WTC11 (cell line): ENCODE data around the gene CCDC93. TPM values are rescaled to one million over a fixed set of nuclear protein-coding genes. Genes with fewer than 3 reads are reported as not detected.

ENCODE experiments used
- ATAC-seq: fragments of 200-7000 bp; cut with Tn5 transposase; 2 replicates; pipeline ENCODE4 v1.10.0; 2021; ENCODE audit warnings: mild to moderate bottlenecking, moderate library complexity
- CTCF ChIA-PET: fragments of 300-600 bp; sonication (Branson Sonifier 250); formaldehyde crosslinking; loops from one replicate; lab custom pipeline; 2021; ENCODE audit warnings: antibody characterized with exemption; lab: Charles Lee
- POLR2A ChIA-PET: fragments of 350-600 bp; sonication (Branson Sonifier 250); formaldehyde crosslinking; loops from one replicate; lab custom pipeline; 2021; ENCODE audit warnings: antibody characterized with exemption; lab: Charles Lee
- DNase-seq: peaks from one replicate; pipeline ENCODE4 v3.0.0; 2021; ENCODE audit warnings: low spot score
- H3K27ac Mint-ChIP-seq: 2 replicates; pipeline ENCODE4 v1.8.0; 2021; ENCODE audit warnings: mixed read lengths
- H3K27me3 Mint-ChIP-seq: 2 replicates; pipeline ENCODE4 v1.8.0; 2021; ENCODE audit warnings: low read depth, mild to moderate bottlenecking, moderate library complexity, mixed read lengths
- H3K36me3 Mint-ChIP-seq: 2 replicates; pipeline ENCODE4 v1.8.0; 2021; ENCODE audit warnings: mixed read lengths
- H3K4me1 Mint-ChIP-seq: 2 replicates; pipeline ENCODE4 v1.8.0; 2022; ENCODE audit warnings: mixed read lengths
- H3K4me3 Mint-ChIP-seq: 2 replicates; pipeline ENCODE4 v1.8.0; 2021; ENCODE audit warnings: mild to moderate bottlenecking, moderate library complexity, mixed read lengths
- H3K9me3 Mint-ChIP-seq: 2 replicates; pipeline ENCODE4 v1.8.0; 2021; ENCODE audit warnings: mixed read lengths
- ELF4 ChIP-seq: sonication (generic); formaldehyde crosslinking; IDR thresholded peaks from 2 replicates; pipeline ENCODE4 v1.8.1; 2022; ENCODE audit warnings: low read depth, mild to moderate bottlenecking, moderate library complexity, missing genetic modification reagents
- EMX1 ChIP-seq: fragments of 250-450 bp; sonication (Bioruptor Pico); IDR thresholded peaks from 2 replicates; pipeline ENCODE4 v1.8.0; 2021; ENCODE audit warnings: mild to moderate bottlenecking
- JUN ChIP-seq: sonication (generic); formaldehyde crosslinking; IDR thresholded peaks from 2 replicates; pipeline ENCODE4 v1.8.0; 2023; ENCODE audit warnings: mild to moderate bottlenecking, missing genetic modification reagents
- NFATC4 ChIP-seq: fragments of 250-450 bp; sonication (Bioruptor Pico); IDR thresholded peaks from 2 replicates; pipeline ENCODE4 v1.9.0; 2021; ENCODE audit warnings: mild to moderate bottlenecking
- NFE2L1 ChIP-seq: sonication (generic); formaldehyde crosslinking; IDR thresholded peaks from 2 replicates; pipeline ENCODE4 v1.8.1; 2023; ENCODE audit warnings: missing genetic modification reagents
- RORB ChIP-seq: fragments of 250-450 bp; sonication (Bioruptor Pico); IDR thresholded peaks from 2 replicates; pipeline ENCODE4 v1.9.0; 2021; ENCODE audit warnings: mild to moderate bottlenecking
- SP1 ChIP-seq: sonication (generic); formaldehyde crosslinking; conservative IDR thresholded peaks from 2 replicates; pipeline ENCODE4 v1.8.1; 2022; ENCODE audit warnings: missing genetic modification reagents
- TCF7 ChIP-seq: sonication (generic); formaldehyde crosslinking; IDR thresholded peaks from 2 replicates; pipeline ENCODE4 v1.8.0; 2022; ENCODE audit warnings: mild to moderate bottlenecking, low read depth, missing genetic modification reagents, moderate library complexity
- TEAD1 ChIP-seq: sonication (generic); formaldehyde crosslinking; IDR thresholded peaks from 2 replicates; pipeline ENCODE4 v1.8.0; 2022; ENCODE audit warnings: mild to moderate bottlenecking, missing genetic modification reagents
- ZNF671 ChIP-seq: fragments of 250-450 bp; sonication (Bioruptor Pico); IDR thresholded peaks from 2 replicates; pipeline ENCODE4 v1.8.0; 2021; ENCODE audit warnings: mild to moderate bottlenecking
- total RNA-seq: library from RNA; stranded (reverse); gene quantifications from 3 replicates; pipeline ENCODE4 v1.2.3, GENCODE V29; 2021
- TF ChIP-seq, protein P1 (sequence below): fragments of 250-450 bp; sonication (Bioruptor Pico); IDR thresholded peaks from 2 replicates; pipeline ENCODE4 v1.9.0; 2021; ENCODE audit warnings: mild to moderate bottlenecking
- TF ChIP-seq, protein P2 (sequence below): fragments of 250-450 bp; sonication (Bioruptor Pico); IDR thresholded peaks from 2 replicates; pipeline ENCODE4 v1.9.0; 2021; ENCODE audit warnings: moderate library complexity, mild to moderate bottlenecking, inconsistent platforms, borderline replicate concordance
- TF ChIP-seq, protein P3 (sequence below): fragments of 250-450 bp; sonication (Bioruptor Pico); IDR thresholded peaks from 2 replicates; pipeline ENCODE4 v1.8.0; 2021; ENCODE audit warnings: mild to moderate bottlenecking
- TF ChIP-seq, protein P4 (sequence below): sonication (generic); formaldehyde crosslinking; IDR thresholded peaks from 2 replicates; pipeline ENCODE4 v1.8.0; 2022; ENCODE audit warnings: mild to moderate bottlenecking, missing genetic modification reagents
- TF ChIP-seq, protein P5 (sequence below): sonication (generic); formaldehyde crosslinking; IDR thresholded peaks from 2 replicates; pipeline ENCODE4 v1.8.1; 2023; ENCODE audit warnings: mild to moderate bottlenecking, missing genetic modification reagents, moderate library complexity
- TF ChIP-seq, protein P6 (sequence below): fragments of 250-450 bp; sonication (Bioruptor Pico); conservative IDR thresholded peaks from 2 replicates; pipeline ENCODE4 v1.9.0; 2021; ENCODE audit warnings: mild to moderate bottlenecking

The CCDC93 gene
- total RNA-seq, 1 experiment from 2014 or later, result 16.9 TPM

DNA sequence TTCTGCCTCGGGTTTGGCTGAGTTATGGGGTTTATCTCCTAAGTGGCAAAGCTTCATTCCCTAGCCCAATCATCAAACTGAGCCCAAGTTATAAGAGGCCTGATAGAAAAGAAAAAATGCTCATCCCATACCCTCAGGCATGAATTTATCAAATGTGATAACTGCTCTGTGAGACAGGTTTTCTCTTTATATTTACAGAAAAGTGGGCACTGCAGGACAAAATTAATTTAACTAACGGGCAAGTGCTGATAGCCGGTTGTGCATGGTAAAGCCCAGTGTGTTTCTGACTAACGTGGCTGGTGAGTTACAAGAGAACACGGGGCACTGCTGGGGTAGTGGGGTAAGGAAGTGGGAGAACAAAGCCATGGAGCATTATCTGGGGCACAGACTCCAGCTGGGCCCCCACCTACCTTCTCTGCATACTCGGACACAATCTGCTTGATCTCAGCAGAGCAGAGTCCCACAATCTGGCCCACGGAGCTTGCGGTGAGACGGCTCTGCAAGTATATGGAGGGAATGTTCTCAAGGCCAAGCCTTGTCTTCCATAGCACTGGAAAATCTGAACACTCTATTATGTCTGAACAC, 40.3 kb downstream of the CCDC93 start:
- Mint-ChIP-seq H3K9me3 (no peaks in the 10 kb centered on the region), H3K27me3 (no peaks in the 10 kb centered on the region), H3K36me3 (peaks cover 38% of the 10 kb centered on the region), H3K4me1 (peaks cover 5% of the 10 kb centered on the region), H3K4me3 (no peak overlapping the region), H3K27ac (no peak overlapping the region)
- ATAC-seq, result no peak
- ChIA-PET CTCF (interaction anchor here (2.2 kb wide), 1 partner anchor 30 kb away, joined by 7 read pairs; no protein-coding TSS in a partner anchor), POLR2A (no interaction called here)
- no peak for DNase-seq
- TF ChIP-seq, protein P1, sequence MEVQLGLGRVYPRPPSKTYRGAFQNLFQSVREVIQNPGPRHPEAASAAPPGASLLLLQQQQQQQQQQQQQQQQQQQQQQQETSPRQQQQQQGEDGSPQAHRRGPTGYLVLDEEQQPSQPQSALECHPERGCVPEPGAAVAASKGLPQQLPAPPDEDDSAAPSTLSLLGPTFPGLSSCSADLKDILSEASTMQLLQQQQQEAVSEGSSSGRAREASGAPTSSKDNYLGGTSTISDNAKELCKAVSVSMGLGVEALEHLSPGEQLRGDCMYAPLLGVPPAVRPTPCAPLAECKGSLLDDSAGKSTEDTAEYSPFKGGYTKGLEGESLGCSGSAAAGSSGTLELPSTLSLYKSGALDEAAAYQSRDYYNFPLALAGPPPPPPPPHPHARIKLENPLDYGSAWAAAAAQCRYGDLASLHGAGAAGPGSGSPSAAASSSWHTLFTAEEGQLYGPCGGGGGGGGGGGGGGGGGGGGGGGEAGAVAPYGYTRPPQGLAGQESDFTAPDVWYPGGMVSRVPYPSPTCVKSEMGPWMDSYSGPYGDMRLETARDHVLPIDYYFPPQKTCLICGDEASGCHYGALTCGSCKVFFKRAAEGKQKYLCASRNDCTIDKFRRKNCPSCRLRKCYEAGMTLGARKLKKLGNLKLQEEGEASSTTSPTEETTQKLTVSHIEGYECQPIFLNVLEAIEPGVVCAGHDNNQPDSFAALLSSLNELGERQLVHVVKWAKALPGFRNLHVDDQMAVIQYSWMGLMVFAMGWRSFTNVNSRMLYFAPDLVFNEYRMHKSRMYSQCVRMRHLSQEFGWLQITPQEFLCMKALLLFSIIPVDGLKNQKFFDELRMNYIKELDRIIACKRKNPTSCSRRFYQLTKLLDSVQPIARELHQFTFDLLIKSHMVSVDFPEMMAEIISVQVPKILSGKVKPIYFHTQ (CRISPR knock-in tag), result no peak
- TF ChIP-seq JUN (CRISPR knock-in tag), result no peak
- TF ChIP-seq TEAD1 (CRISPR knock-in tag), result no peak

DNA sequence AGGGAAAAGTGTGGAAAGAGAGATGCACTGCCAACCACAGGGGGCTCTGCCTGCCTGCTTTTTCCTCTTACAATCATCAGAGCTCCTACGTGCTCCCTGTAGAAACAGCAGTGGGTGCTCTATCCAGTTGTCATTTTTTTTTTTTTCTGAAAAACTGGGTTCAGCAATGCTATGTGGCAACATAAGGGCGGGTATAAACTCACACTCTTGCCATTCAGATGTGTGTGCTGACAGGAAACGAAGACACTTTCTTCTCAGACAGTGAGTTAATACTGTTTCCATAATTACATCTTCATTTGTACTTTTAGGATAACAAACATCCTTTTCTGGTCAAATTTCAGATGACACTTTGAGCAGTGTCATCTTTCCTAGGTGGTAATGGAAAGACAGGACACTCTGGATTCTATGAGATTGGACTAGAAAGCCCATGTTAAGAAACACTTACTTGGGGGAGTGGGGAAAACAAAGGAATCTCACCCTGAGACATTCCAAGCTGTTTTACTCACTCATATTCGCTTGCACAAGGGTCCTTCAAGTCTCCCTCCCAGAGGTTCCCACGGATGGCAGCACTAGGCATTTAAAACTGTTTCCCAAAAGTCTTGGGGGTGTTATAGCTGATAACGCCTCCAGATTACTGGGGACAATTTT, 41.3 kb downstream of the CCDC93 start:
- ATAC-seq, result no peak
- H3K27me3 Mint-ChIP-seq, result no peaks in the 10 kb centered on the region
- peaks cover 3% of the 10 kb centered on the region for H3K4me1 Mint-ChIP-seq
- CTCF ChIA-PET, result interaction anchor here (2.2 kb wide), 1 partner anchor 31 kb away, joined by 7 read pairs; no protein-coding TSS in a partner anchor
- peaks cover 38% of the 10 kb centered on the region for H3K36me3 Mint-ChIP-seq
- TF ChIP-seq, protein P2, sequence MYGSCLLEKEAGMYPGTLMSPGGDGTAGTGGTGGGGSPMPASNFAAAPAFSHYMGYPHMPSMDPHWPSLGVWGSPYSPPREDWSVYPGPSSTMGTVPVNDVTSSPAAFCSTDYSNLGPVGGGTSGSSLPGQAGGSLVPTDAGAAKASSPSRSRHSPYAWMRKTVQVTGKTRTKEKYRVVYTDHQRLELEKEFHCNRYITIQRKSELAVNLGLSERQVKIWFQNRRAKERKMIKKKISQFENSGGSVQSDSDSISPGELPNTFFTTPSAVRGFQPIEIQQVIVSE (CRISPR knock-in tag), result no peak
- no peak for TF ChIP-seq TCF7 (CRISPR knock-in tag)
- TF ChIP-seq, protein P3, sequence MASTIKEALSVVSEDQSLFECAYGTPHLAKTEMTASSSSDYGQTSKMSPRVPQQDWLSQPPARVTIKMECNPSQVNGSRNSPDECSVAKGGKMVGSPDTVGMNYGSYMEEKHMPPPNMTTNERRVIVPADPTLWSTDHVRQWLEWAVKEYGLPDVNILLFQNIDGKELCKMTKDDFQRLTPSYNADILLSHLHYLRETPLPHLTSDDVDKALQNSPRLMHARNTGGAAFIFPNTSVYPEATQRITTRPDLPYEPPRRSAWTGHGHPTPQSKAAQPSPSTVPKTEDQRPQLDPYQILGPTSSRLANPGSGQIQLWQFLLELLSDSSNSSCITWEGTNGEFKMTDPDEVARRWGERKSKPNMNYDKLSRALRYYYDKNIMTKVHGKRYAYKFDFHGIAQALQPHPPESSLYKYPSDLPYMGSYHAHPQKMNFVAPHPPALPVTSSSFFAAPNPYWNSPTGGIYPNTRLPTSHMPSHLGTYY (CRISPR knock-in tag), result no peak
- no peak for TF ChIP-seq EMX1 (CRISPR knock-in tag)
- TF ChIP-seq, protein P4, sequence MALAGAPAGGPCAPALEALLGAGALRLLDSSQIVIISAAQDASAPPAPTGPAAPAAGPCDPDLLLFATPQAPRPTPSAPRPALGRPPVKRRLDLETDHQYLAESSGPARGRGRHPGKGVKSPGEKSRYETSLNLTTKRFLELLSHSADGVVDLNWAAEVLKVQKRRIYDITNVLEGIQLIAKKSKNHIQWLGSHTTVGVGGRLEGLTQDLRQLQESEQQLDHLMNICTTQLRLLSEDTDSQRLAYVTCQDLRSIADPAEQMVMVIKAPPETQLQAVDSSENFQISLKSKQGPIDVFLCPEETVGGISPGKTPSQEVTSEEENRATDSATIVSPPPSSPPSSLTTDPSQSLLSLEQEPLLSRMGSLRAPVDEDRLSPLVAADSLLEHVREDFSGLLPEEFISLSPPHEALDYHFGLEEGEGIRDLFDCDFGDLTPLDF (CRISPR knock-in tag), result no peak
- no peak for TF ChIP-seq ELF4 (CRISPR knock-in tag)
- TF ChIP-seq NFE2L1 (CRISPR knock-in tag), result no peak
- TF ChIP-seq, protein P5, sequence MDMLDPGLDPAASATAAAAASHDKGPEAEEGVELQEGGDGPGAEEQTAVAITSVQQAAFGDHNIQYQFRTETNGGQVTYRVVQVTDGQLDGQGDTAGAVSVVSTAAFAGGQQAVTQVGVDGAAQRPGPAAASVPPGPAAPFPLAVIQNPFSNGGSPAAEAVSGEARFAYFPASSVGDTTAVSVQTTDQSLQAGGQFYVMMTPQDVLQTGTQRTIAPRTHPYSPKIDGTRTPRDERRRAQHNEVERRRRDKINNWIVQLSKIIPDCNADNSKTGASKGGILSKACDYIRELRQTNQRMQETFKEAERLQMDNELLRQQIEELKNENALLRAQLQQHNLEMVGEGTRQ (CRISPR knock-in tag), result no peak
- TF ChIP-seq ZNF671 (CRISPR knock-in tag), result no peak
- no peak for TF ChIP-seq RORB (CRISPR knock-in tag)
- TF ChIP-seq SP1 (CRISPR knock-in tag), result no peak
- no peak for TF ChIP-seq NFATC4 (CRISPR knock-in tag)
- POLR2A ChIA-PET, result no interaction called here
- H3K27ac Mint-ChIP-seq, result no peak overlapping the region
- H3K4me3 Mint-ChIP-seq, result no peak overlapping the region
- no peaks in the 10 kb centered on the region for H3K9me3 Mint-ChIP-seq
- no peak for DNase-seq

DNA sequence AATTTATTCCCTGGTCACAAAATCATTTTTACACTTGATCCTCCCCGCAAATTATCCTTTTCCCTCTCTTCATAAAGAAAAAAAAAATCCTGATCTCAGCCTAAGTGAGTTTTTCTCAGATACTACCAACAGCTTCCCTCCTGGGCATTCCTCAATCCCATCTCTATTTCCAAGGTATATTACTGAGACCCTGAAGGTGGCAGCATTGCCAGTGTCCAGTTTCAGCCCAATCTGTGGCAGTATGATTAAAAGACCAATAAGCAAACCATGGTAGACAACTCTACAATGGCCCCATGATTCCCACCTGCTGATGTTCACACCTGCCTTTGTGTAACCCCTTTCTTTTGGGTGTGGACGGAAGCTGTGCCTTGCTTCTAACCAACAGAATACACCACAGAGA, 45.1 kb downstream of the CCDC93 start:
- no peak for DNase-seq
- peaks cover 29% of the 10 kb centered on the region for H3K36me3 Mint-ChIP-seq
- no peak overlapping the region for H3K4me3 Mint-ChIP-seq
- POLR2A ChIA-PET, result no interaction called here
- CTCF ChIA-PET, result interaction anchor here (1.9 kb wide), 1 partner anchor 35 kb away, joined by 5 read pairs; no protein-coding TSS in a partner anchor
- H3K9me3 Mint-ChIP-seq, result no peaks in the 10 kb centered on the region
- TF ChIP-seq, protein P6, sequence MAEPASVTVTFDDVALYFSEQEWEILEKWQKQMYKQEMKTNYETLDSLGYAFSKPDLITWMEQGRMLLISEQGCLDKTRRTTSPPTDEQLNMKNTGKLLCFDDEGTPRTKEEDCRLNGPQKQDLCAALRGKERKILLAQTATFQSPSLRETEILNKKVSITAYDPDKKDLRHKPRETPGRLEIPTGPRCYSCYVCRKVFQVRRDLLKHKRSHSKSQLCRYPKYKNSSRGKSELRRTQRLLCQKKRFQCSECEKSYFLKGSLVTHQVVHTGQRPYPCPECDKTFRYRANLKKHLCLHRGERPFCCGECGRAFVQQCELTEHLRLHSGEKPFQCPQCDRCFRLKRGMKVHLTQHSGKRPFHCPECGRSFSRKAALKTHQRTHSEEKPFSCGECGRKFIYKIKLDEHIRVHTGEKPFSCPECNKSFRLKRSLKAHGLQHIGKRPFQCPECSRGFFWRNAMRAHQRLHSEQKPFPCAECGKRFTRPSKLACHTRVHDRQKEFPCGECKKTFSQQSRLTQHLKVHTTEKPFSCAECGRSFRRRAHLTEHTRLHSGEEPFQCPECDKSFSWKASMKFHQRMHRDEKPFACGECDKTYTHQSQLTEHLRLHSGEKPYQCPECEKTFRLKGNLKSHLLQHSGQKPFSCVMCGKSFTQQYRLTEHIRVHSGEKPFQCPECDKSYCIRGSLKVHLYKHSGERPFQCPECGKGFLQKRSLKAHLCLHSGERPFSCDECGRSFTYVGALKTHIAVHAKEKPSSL, result no peak
- TF ChIP-seq, all 79 proteins: peak for 0
- no peak overlapping the region for H3K27ac Mint-ChIP-seq
- H3K27me3 Mint-ChIP-seq, result no peaks in the 10 kb centered on the region
- no peaks in the 10 kb centered on the region for H3K4me1 Mint-ChIP-seq
- no peak for ATAC-seq
